Panc1 (cell line): Measurements from ENCODE around the gene AMN1. TPM values are rescaled to one million over a fixed set of nuclear protein-coding genes. Genes with fewer than 3 reads are reported as not detected.

ENCODE experiments used
- ATAC-seq: fragments of 200-7000 bp; cut with Tn5 transposase; 2 replicates; pipeline ENCODE4 v1.9.1; 2020; ENCODE audit warnings: mild to moderate bottlenecking, moderate library complexity
- BruUV-seq: library from RNA; stranded (reverse); fragments of 400-500 nt; replicated peaks from 2 replicates; lab custom pipeline; 2021; lab: Mats Ljungman, UMichigan
- CTCF ChIA-PET: fragments of 300-600 bp; sonication (Branson Sonifier 250); formaldehyde crosslinking; loops from one replicate; lab custom pipeline; 2022; ENCODE audit warnings: antibody characterized with exemption; lab: Charles Lee
- POLR2A ChIA-PET: fragments of 300-600 bp; sonication (Branson Sonifier 250); formaldehyde crosslinking; loops from one replicate; lab custom pipeline; 2022; ENCODE audit warnings: antibody characterized with exemption; lab: Charles Lee
- DNase-seq: peaks from one replicate; pipeline ENCODE4 v3.0.0-alpha.2; 2010; ENCODE audit warnings: low read depth, low spot score
- H3K27ac ChIP-seq: 2 replicates; pipeline ENCODE4 v1.5.1; 2011; ENCODE audit warnings: mild to moderate bottlenecking, low read length, inconsistent platforms
- H3K27me3 ChIP-seq: fragments of 200-500 bp; sonication (Bioruptor generic); 2 replicates; pipeline ENCODE4 v1.6.0; 2014; ENCODE audit warnings: low read length, inconsistent platforms; ENCODE audit not compliant: control insufficient read depth, insufficient read depth
- H3K36me3 ChIP-seq: fragments of 200-500 bp; sonication (Bioruptor generic); 2 replicates; pipeline ENCODE4 v1.5.1; 2014; ENCODE audit warnings: inconsistent platforms, mild to moderate bottlenecking, low read length, moderate library complexity; ENCODE audit not compliant: control insufficient read depth, insufficient read depth
- H3K4me1 ChIP-seq: 2 replicates; pipeline ENCODE4 v1.5.1; 2011; ENCODE audit warnings: inconsistent platforms, mild to moderate bottlenecking, low read length, moderate library complexity; ENCODE audit not compliant: control insufficient read depth, insufficient read depth
- H3K4me3 ChIP-seq, 2 experiments: 2 replicates each; pipeline ENCODE4 v1.5.1; 2011 to 2012; ENCODE audit warnings: low read depth in 2 of 2, low read length in 2 of 2, mild to moderate bottlenecking in 2 of 2, inconsistent platforms in 1 of 2, moderate library complexity in 1 of 2
- H3K9me3 ChIP-seq: fragments of 200-500 bp; sonication (Bioruptor generic); 2 replicates; pipeline ENCODE4 v1.5.1; 2014; ENCODE audit warnings: low read depth, mild to moderate bottlenecking, inconsistent platforms, low read length, moderate library complexity; ENCODE audit not compliant: control insufficient read depth, insufficient read depth
- CTCF ChIP-seq: fragments of 450-650 bp; IDR thresholded peaks from 2 replicates; pipeline ENCODE4 v1.5.1; 2017; ENCODE audit warnings: mild to moderate bottlenecking
- POLR2AphosphoS5 ChIP-seq: IDR thresholded peaks from 2 replicates; pipeline ENCODE4 v1.6.1; 2012; ENCODE audit warnings: mild to moderate bottlenecking, low read depth, low read length, moderate library complexity
- REST ChIP-seq, 2 experiments: IDR thresholded peaks; 2 replicates each; pipeline ENCODE4 v1.6.1; 2011 to 2012; ENCODE audit warnings: low read depth in 2 of 2, control low read depth in 1 of 2, low read length in 1 of 2, mild to moderate bottlenecking in 1 of 2, moderate library complexity in 1 of 2; ENCODE audit not compliant: insufficient read depth in 1 of 2
- SIN3A ChIP-seq: IDR thresholded peaks from 2 replicates; pipeline ENCODE4 v1.6.1; 2012; ENCODE audit warnings: low read depth, mild to moderate bottlenecking, low read length, moderate library complexity, borderline replicate concordance; ENCODE audit not compliant: insufficient read depth
- TCF7L2 ChIP-seq: IDR thresholded peaks from 2 replicates; pipeline ENCODE4 v1.6.1; 2011; ENCODE audit warnings: mild to moderate bottlenecking, low read depth, low read length, inconsistent platforms
- in situ Hi-C: cut with HindIII; loops from 2 replicates; pipeline ENCODE4 v1.10.0; 2016; ENCODE audit warnings: low sequenced_read_pairs, low pct_unique_long_range_greater_than_20kb
- intact Hi-C: fragments of 100-400 bp; cut with micrococcal nuclease; formaldehyde crosslinking; loops from one replicate; pipeline ENCODE4 v1.10.0; 2022; ENCODE audit not compliant: unreplicated experiment
- total RNA-seq: library from RNA; stranded (reverse); gene quantifications from one replicate; pipeline ENCODE4 v1.2.1, GENCODE V29; 2021; ENCODE audit not compliant: unreplicated experiment

The AMN1 gene
- total RNA-seq, 1 experiment from 2014 or later, result 16.4 TPM

- 0 out of 2 replicates have a peak, but pooled peaks have one; percentile 38 for ATAC-seq
Measured at GRCh38 chr12:31756977-31757420, 28.2 kb upstream of the AMN1 start.

DNA sequence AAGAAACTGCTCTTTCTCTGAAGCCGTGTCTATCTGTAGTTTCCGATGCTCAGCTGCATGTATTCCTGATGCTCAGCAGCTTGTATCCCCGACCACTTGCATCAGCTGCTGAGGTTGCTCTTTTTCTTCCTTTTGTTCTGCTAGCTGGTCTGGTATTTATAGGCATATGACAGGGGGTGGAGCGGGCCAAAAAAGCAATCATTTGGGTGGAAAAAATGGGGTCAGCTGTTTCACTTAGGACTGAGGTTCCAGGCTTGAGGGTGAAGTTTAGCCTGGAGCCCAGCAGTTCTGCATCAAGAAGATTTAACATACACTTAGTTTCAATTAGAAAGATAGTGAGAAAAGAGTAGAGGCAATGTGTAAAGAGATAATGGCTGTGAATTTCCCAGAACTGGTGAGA, 23.6 kb upstream of the AMN1 start:
- intact Hi-C loops (no loop called here), in situ Hi-C loops (no loop called here)
- TF ChIP-seq REST (IDR thresholded peaks at IDR 0.05; ENCODE audit: insufficient read depth in 1 of 2, low read depth in 2 of 2, low read length in 1 of 2), result no peak
- TF ChIP-seq POLR2AphosphoS5, result no peak
- TF ChIP-seq CTCF, result no peak
- TF ChIP-seq TCF7L2, result no peak
- TF ChIP-seq SIN3A, result no peak
- DNase-seq (no peak), ATAC-seq (no peak)
- POLR2A ChIA-PET, result no interaction called here
- BruUV-seq, result no TSS peak
- peaks cover 5% of the 10 kb centered on the region; the same call in 1 of the 2 replicates for H3K9me3 ChIP-seq
- H3K27me3 ChIP-seq, result no peaks in the 10 kb centered on the region
- H3K36me3 ChIP-seq, result no peaks in the 10 kb centered on the region
- H3K27ac ChIP-seq, result no peak overlapping the region
- H3K4me3 ChIP-seq, result no peak overlapping the region
- H3K4me1 ChIP-seq, result peaks cover 6% of the 10 kb centered on the region; the same call in 1 of the 2 replicates
- CTCF ChIA-PET, result no interaction called here

More at GRCh38 chr12:31756977-31757420, 28.2 kb upstream of the AMN1 start:
- Histone ChIP-seq H3K27ac (no peak overlapping the region), H3K27me3 (no peaks in the 10 kb centered on the region), H3K4me3 (no peak overlapping the region), H3K4me1 (no peaks in the 10 kb centered on the region), H3K36me3 (no peaks in the 10 kb centered on the region), H3K9me3 (no peaks in the 10 kb centered on the region)
- BruUV-seq, result no TSS peak
- TF ChIP-seq POLR2AphosphoS5, result no peak
- no peak for TF ChIP-seq CTCF
- TF ChIP-seq REST (IDR thresholded peaks at IDR 0.05; ENCODE audit: insufficient read depth in 1 of 2, low read depth in 2 of 2, low read length in 1 of 2), result no peak
- no peak for TF ChIP-seq TCF7L2
- TF ChIP-seq SIN3A, result no peak
- intact Hi-C loops (no loop called here), in situ Hi-C loops (no loop called here)
- ChIA-PET POLR2A (no interaction called here), CTCF (no interaction called here)
- no peak for DNase-seq
